CD4-positive, alpha-beta T cell treated with Interleukin-15 for 1 hour (primary cell): ENCODE results near the gene SHROOM3.

ENCODE experiments used
- DNase-seq: peaks from one replicate; pipeline ENCODE4 v3.0.0-alpha.2; 2020

The SHROOM3 gene

GRCh38 chr4:76792418-76792817 is 357.4 kb downstream of the SHROOM3 start:
- DNase-seq = no peak

- DNase-seq = no peak
These were observed 360.2 kb downstream of the SHROOM3 start for GRCh38 chr4:76795243-76795642.

GRCh38 chr4:76799140-76799539 is 364.1 kb downstream of the SHROOM3 start:
- DNase-seq = no peak

- DNase-seq = no peak
These were observed 364.7 kb downstream of the SHROOM3 start for GRCh38 chr4:76799718-76800117.

GRCh38 chr4:76800902-76801301 is 365.9 kb downstream of the SHROOM3 start:
- DNase-seq = no peak

GRCh38 chr4:76801621-76802235 is 366.7 kb downstream of the SHROOM3 start:
- no peak for DNase-seq

GRCh38 chr4:76802236-76803021 is 367.4 kb downstream of the SHROOM3 start:
- DNase-seq = no peak

- no peak for DNase-seq
These were observed 368.5 kb downstream of the SHROOM3 start for GRCh38 chr4:76803522-76803921.

- DNase-seq = no peak
These were observed 369.1 kb downstream of the SHROOM3 start for GRCh38 chr4:76804096-76804495.

- DNase-seq = no peak
These were observed 371.3 kb downstream of the SHROOM3 start for GRCh38 chr4:76806346-76806745.

GRCh38 chr4:76806757-76807156 is 371.7 kb downstream of the SHROOM3 start:
- no peak for DNase-seq

- no peak for DNase-seq
These were observed 374.7 kb downstream of the SHROOM3 start for GRCh38 chr4:76809594-76810305.

GRCh38 chr4:76811604-76812412 is 376.8 kb downstream of the SHROOM3 start:
- DNase-seq = no peak

GRCh38 chr4:76813070-76813469 is 378.0 kb downstream of the SHROOM3 start:
- no peak for DNase-seq

GRCh38 chr4:76821641-76822040 is 386.6 kb downstream of the SHROOM3 start:
- DNase-seq = no peak

- DNase-seq = no peak
These were observed 387.3 kb downstream of the SHROOM3 start for GRCh38 chr4:76822303-76822702.

GRCh38 chr4:76823495-76823894 is 388.5 kb downstream of the SHROOM3 start:
- DNase-seq = no peak

- no peak for DNase-seq
These were observed 395.6 kb downstream of the SHROOM3 start for GRCh38 chr4:76830612-76830963.

- DNase-seq = no peak
These were observed 396.1 kb downstream of the SHROOM3 start for GRCh38 chr4:76830964-76831703.

GRCh38 chr4:76831711-76832373 is 396.8 kb downstream of the SHROOM3 start:
- no peak for DNase-seq
